HL-60 (cell line): Measurements from ENCODE around the gene DCLK2.
"Not testable (repeated sequence)": the region's sequence is repeated elsewhere in the genome, so short reads cannot be mapped to it uniquely, and the experiment has no call there.

Source experiments
- DNase-seq, 2 experiments: peaks; one replicate each; pipeline ENCODE4 v3.0.0-alpha.2; 2010 to 2020; ENCODE audit warnings: low read depth in 1 of 2, low spot score in 1 of 2
- H3K27ac ChIP-seq: fragments of 250-450 bp; sonication (Bioruptor Pico); replicated peaks from 2 replicates; pipeline ENCODE4 v1.5.1; 2020; ENCODE audit warnings: mild to moderate bottlenecking, moderate library complexity
- H3K27me3 ChIP-seq: fragments of 250-450 bp; sonication (Bioruptor Pico); 2 replicates; pipeline ENCODE4 v1.5.1; 2021; ENCODE audit warnings: mild to moderate bottlenecking, moderate library complexity; ENCODE audit not compliant: insufficient read depth, poor library complexity, severe bottlenecking
- H3K4me3 ChIP-seq: replicated peaks from 2 replicates; pipeline ENCODE4 v1.5.1; 2011; ENCODE audit warnings: mild to moderate bottlenecking, control low read depth, low read length; ENCODE audit not compliant: insufficient read depth
- GABPA ChIP-seq: IDR thresholded peaks from 2 replicates; pipeline ENCODE4 v1.6.1; 2012; ENCODE audit warnings: low read depth
- POLR2AphosphoS5 ChIP-seq: IDR thresholded peaks from 2 replicates; pipeline ENCODE4 v1.6.1; 2012; ENCODE audit warnings: low read depth
- SPI1 ChIP-seq: IDR thresholded peaks from 2 replicates; pipeline ENCODE4 v1.6.1; 2012; ENCODE audit warnings: low read depth, mild to moderate bottlenecking, borderline replicate concordance
- TF ChIP-seq, protein P1 (sequence below): IDR thresholded peaks from 2 replicates; pipeline ENCODE4 v1.6.1; 2012; ENCODE audit warnings: low read depth; ENCODE audit not compliant: insufficient replicate concordance
- TF ChIP-seq, protein P2 (sequence below): IDR thresholded peaks from one replicate; pipeline ENCODE4 v1.5.1; 2011; ENCODE audit warnings: low read length, control low read depth, inconsistent platforms; ENCODE audit not compliant: insufficient read depth

DCLK2 gene

DNA sequence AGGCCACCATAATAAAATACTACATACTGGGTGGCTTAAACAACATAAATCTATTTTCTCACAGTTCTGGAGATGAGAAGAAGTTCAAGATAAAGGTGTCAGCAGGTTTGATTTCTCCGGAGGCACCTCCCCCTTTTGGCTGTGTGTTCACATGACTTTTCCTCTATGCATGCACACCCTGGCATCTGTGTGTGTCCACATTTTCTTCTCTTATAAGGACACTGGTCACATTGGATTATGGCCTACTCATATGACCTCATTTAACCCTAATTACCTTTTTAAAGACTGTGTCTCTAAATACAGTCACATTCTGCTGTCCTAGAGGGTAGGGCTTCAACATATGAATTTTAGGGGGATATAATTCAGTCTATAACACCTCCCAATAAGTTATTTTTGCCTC, 79.8 kb downstream of the DCLK2 start:
- TF ChIP-seq, protein P1, sequence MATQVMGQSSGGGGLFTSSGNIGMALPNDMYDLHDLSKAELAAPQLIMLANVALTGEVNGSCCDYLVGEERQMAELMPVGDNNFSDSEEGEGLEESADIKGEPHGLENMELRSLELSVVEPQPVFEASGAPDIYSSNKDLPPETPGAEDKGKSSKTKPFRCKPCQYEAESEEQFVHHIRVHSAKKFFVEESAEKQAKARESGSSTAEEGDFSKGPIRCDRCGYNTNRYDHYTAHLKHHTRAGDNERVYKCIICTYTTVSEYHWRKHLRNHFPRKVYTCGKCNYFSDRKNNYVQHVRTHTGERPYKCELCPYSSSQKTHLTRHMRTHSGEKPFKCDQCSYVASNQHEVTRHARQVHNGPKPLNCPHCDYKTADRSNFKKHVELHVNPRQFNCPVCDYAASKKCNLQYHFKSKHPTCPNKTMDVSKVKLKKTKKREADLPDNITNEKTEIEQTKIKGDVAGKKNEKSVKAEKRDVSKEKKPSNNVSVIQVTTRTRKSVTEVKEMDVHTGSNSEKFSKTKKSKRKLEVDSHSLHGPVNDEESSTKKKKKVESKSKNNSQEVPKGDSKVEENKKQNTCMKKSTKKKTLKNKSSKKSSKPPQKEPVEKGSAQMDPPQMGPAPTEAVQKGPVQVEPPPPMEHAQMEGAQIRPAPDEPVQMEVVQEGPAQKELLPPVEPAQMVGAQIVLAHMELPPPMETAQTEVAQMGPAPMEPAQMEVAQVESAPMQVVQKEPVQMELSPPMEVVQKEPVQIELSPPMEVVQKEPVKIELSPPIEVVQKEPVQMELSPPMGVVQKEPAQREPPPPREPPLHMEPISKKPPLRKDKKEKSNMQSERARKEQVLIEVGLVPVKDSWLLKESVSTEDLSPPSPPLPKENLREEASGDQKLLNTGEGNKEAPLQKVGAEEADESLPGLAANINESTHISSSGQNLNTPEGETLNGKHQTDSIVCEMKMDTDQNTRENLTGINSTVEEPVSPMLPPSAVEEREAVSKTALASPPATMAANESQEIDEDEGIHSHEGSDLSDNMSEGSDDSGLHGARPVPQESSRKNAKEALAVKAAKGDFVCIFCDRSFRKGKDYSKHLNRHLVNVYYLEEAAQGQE: no peak
- no peak for TF ChIP-seq SPI1
- Histone ChIP-seq H3K4me3 (no peak overlapping the region), H3K27me3 (no peaks in the 10 kb centered on the region), H3K27ac (no peak overlapping the region)
- DNase-seq: no peak

DNA sequence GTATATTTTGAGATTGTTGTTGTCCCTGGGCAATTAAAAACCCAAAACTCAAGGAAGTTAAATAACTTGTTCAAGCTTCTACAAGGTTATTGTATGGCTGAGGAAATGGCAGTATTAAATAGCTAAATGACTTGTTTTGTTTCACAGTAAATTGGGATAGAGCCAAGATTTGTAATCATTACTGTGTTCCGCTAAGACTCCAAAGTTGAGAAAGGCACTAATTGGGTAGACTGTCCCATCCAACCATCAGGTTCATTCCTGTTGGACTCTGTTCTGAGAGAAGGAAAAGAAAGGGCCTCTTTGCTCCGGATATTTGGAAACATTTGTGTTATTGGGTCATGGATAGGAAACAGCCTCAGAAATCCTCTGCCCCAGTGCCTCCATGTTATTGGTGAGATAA, 82.2 kb downstream of the DCLK2 start:
- Histone ChIP-seq H3K27ac (no peak overlapping the region), H3K4me3 (no peak overlapping the region)
- TF ChIP-seq, protein P1: no peak

DNA sequence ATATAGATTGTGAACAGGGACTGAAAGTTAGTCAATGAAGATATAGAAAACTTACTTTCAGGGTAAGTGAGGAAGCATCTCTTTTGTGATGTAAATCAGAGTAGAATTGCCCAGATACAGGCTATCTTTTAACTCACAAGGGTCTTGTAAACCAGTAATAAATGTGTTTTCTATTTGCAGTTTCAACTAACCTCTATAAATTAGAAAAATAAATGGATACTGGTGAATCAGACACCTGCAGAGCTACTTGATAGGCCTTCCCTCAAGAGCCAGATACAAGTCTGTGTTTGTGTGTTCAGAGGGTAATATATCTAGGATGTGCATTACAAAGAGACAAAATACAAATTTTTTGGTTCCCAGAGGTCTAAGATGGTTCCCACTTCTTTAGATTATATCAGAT, 82.9 kb downstream of the DCLK2 start:
- TF ChIP-seq SPI1: no peak
- no peak for TF ChIP-seq GABPA
- TF ChIP-seq POLR2AphosphoS5: no peak
- TF ChIP-seq, protein P2, sequence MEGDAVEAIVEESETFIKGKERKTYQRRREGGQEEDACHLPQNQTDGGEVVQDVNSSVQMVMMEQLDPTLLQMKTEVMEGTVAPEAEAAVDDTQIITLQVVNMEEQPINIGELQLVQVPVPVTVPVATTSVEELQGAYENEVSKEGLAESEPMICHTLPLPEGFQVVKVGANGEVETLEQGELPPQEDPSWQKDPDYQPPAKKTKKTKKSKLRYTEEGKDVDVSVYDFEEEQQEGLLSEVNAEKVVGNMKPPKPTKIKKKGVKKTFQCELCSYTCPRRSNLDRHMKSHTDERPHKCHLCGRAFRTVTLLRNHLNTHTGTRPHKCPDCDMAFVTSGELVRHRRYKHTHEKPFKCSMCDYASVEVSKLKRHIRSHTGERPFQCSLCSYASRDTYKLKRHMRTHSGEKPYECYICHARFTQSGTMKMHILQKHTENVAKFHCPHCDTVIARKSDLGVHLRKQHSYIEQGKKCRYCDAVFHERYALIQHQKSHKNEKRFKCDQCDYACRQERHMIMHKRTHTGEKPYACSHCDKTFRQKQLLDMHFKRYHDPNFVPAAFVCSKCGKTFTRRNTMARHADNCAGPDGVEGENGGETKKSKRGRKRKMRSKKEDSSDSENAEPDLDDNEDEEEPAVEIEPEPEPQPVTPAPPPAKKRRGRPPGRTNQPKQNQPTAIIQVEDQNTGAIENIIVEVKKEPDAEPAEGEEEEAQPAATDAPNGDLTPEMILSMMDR: no peak
- TF ChIP-seq, protein P1: no peak
- DNase-seq: no peak
- Histone ChIP-seq H3K4me3 (no peak overlapping the region), H3K27ac (no peak overlapping the region), H3K27me3 (no peaks in the 10 kb centered on the region)

More for the DNA sequence above, 82.2 kb downstream of the DCLK2 start:
- no peak for DNase-seq
- H3K27me3 ChIP-seq: no peaks in the 10 kb centered on the region

DNA sequence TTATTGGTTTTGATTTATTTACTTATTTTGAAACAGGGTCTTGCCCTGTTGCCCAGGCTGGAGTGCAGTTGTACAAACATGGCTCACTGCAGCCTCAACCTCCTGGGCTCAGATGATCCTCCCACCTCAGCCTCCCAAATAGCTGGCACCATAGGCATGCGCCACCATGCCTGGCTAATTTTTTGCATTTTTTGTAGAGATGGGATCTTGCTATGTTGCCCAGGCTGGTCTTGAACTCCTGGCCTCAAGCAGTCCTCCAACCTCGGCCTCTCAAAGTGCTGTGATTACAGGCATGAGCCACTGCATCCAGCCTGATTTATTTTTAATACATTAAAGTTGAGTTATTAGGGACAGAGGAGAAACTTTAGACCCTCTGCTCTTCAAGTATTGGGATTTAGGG, 83.8 kb downstream of the DCLK2 start:
- H3K27me3 ChIP-seq, DNase-seq, H3K27ac ChIP-seq, H3K4me3 ChIP-seq: not testable (repeated sequence)

DNA sequence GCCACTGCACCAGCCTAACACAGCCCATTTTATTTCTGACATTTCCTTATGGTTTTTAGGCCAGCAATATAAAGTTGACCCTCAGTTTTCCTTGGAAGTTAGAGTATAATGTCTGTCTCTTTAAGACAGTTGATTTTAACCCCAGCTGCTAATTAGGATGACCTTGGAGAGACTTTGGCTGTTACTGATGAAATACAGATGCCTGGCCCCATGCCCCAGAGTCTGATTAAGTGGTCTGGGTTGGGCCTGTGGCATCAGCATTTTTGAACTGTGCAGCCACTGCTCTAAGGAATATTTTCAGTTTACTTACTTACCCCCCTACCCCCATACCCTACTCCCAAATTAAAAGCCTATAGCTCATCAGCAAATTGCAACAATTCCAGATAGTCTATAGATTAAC, 85.8 kb downstream of the DCLK2 start:
- no peak overlapping the region for H3K4me3 ChIP-seq
- TF ChIP-seq, protein P2: no peak
- TF ChIP-seq GABPA: no peak
- TF ChIP-seq, protein P1: no peak
- TF ChIP-seq POLR2AphosphoS5: no peak
- TF ChIP-seq SPI1: no peak
- DNase-seq: no peak
- no peaks in the 10 kb centered on the region for H3K27me3 ChIP-seq
- H3K27ac ChIP-seq: no peak overlapping the region
